Posterior cingulate gyrus (tissue), 11 donors: ENCODE measurements around the gene WBP2.
"Not testable (repeated sequence)": the region's sequence is repeated elsewhere in the genome, so short reads cannot be mapped to it uniquely, and the experiment has no call there.

Experiments
- DNase-seq, 10 donors: peaks; one replicate each; pipeline versions ENCODE4 v3.0.0 to v3.0.0-alpha.2; 2020 to 2021; ENCODE audit warnings: mixed read lengths in 3 of 10
- intact Hi-C: fragments of 100-400 bp; cut with DNase I; formaldehyde crosslinking; loops from one replicate; pipeline ENCODE4 v1.15.1; 2023

WBP2 gene

GRCh38 chr17:75821552-75821951 lies 33.6 kb downstream of the WBP2 start:
- intact Hi-C loops, result no loop called here
- no peak for DNase-seq

DNA sequence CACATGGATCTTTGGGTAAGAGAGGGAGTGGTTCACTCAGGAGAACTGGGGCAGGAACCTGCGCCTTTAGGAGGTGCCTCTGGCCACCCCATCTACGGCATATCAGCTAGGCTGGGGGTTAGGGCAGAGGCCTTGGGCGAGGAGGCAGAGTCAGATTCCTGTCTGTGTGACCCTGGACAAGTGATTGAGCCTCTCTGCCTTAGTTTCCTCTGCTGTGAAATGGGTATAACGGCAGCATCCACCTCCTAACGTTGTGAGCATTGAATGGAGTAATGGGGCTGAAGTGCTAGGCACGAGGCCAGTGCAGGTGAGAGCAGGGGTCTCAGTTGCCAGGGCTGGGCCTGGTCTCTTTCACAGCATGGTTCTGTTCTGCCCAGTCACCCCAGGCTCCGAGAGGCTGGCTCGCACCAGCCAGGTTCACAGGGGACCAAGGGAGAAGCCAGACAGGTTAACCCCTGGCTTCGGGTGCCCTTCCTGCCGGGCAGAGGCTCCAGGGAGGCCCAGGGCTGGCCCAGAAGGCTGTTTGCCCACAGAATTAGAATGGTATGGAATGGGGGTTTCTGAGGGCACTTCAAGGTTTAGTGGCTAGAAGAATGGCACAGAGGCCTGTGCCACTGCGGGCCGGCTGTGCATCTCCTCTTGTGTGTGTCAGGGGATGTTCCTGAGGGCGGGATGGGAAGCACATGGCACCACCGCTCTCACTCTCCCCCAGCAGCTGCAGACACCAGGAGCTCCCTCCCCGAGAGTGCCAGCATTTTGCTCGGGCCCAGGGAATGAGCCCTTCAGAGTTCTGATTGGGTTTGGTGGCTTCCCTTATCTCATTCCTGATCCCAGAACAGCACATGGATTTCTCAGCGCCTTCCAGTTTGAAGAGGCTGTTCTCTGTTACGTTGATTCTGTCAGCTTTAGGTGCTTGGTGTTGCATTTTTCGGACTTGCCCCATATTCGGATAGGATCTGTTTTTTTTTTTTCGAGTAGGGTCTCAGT lies 34.7 kb downstream of the WBP2 start:
- DNase-seq, result no peak
- intact Hi-C loops, result no loop called here

DNA sequence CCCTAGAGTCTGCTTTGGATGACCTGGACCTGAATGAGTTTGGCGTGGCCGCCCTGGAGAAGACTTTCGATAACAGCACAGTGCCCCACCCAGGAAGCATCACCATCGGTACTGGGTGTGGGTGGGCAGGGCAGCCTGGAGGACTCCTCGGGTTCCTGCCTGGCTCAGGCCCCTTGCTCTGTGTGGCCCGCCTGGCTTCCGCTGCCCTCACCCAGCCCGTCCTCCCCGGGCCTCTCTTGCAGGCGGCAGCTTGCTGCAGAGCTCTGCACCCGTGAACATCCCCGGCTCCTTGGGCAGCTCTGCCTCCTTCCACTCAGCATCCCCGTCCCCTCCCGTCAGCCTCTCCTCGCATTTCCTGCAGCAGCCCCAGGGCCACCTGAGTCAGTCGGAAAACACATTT lies 35.5 kb downstream of the WBP2 start:
- intact Hi-C loops, result no loop called here

DNA sequence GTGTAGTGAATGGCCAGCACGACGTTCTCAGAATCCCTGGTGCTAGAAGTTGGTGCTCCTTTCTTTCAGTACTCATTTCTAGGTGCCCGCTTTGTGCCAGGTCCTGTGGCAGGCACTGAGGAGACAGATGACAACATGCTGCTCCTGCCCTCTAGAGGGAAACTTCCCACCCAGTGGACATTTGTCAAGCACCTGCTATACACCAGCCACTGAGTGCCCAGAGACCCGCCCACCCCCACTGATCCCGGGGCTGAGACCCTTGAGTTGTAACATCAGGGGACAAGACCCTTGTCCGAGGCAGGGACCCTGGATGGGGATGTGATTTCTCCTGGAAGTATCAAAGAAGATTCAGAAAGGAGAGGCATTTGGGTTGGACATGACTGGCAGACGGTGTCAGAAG lies 36.0 kb downstream of the WBP2 start:
- no peak for DNase-seq
- intact Hi-C loops, result no loop called here

More for the DNA sequence above, 35.5 kb downstream of the WBP2 start:
- DNase-seq, result no peak

DNA sequence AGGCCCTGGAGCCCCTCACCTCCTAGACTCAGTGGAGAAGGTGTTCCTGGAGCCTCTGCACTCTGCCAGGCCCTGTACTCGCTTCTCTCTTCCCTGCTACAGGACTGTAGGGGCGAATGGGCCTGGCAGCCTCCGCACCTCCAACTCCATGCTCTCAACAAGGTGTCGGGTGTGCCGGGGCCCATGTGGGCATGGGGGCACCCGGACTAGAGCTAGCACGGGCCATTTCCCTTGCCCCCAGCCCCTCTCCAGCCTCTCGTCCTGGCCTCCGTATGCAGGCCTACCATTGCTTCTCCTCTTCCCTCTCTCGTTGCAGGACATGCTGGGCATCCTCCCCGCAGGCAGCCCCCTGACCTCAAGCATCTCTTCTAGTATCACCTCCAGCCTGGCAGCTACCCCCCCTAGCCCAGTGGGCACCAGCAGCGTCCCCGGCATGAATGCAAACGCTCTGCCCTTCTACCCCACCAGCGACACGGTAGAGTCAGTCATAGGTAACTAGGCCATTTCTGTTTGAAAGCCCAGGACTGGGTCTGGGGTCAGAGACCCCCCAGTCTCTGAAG lies 36.7 kb downstream of the WBP2 start:
- DNase-seq, result no peak
- intact Hi-C loops, result no loop called here

DNA sequence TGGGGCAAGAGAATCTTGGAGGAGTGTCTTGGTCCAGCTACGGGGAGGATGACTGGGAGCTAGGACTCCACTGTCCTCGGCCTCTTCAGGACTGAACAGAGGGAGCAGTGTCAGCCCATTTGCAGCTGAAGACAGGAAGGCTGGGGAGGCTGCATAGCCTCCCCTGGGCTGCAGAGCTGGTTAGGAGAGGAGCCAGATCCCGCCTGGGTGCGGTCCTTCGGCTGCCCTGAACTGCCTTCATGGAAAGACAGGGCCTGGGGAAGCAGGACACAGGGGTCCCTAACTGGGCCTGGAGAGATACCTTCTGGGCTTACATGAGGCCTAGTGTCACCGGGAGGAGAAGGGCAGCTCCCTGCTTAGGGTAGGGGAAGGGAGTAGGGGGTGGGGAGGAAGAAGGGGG lies 37.6 kb downstream of the WBP2 start:
- intact Hi-C loops, result no loop called here
- peak in 1 of 10 donors; percentile 54 for DNase-seq

DNA sequence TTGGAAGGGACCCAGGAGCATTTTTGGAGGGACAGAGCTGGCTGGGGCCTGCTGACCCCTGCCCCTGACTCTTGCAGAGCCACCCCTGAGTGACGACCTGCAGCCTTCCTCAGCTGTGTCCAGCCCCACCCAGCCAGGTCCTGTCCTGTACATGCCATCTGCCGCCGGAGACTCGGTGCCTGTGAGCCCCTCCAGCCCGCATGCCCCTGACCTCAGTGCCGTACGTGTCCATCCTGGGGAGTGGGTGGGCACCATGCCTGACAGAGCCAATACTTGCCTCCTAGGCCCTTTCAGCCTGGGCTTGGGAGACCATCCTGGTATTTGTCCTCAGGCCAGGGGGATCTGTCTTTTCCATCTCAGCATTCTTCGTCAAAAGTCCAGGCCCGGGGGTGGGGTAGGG lies 38.4 kb downstream of the WBP2 start:
- DNase-seq, result peak in 2 of 10 donors; percentile 51 to 85
- intact Hi-C loops, result no loop called here

DNA sequence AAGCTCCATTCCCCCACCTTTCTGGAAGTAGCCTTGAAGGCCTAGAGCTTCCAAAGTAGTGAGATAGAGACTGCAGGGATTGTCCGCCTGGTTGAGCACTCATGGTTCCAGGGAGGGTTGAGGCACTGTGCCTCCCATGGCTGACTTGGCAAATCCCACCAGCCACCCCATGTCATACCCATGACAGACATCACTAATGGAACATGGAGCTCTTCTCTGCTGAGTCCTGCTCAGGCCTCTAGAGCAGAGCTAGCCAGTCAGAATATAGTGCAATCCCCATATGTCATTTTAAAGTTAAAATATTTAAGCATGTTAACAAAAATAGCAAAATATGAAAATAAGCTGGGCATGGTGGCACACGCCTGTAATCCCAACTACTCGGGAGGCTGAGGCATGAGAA lies 39.7 kb downstream of the WBP2 start:
- no peak for DNase-seq
- intact Hi-C loops, result no loop called here

- intact Hi-C loops, result no loop called here
- peak in 3 of 10 donors; percentile 48 to 79 (median 58) for DNase-seq
Measured at GRCh38 chr17:75814900-75815373, 40.2 kb downstream of the WBP2 start.

GRCh38 chr17:75814021-75814395 lies 41.1 kb downstream of the WBP2 start:
- DNase-seq, result peak in 3 of 10 donors; percentile 17 to 52 (median 18)
- intact Hi-C loops, result no loop called here

- intact Hi-C loops, result no loop called here
- DNase-seq, result peak in 3 of 10 donors; percentile 37 to 76 (median 69)
Measured at GRCh38 chr17:75813081-75814020, 41.8 kb downstream of the WBP2 start.

DNA sequence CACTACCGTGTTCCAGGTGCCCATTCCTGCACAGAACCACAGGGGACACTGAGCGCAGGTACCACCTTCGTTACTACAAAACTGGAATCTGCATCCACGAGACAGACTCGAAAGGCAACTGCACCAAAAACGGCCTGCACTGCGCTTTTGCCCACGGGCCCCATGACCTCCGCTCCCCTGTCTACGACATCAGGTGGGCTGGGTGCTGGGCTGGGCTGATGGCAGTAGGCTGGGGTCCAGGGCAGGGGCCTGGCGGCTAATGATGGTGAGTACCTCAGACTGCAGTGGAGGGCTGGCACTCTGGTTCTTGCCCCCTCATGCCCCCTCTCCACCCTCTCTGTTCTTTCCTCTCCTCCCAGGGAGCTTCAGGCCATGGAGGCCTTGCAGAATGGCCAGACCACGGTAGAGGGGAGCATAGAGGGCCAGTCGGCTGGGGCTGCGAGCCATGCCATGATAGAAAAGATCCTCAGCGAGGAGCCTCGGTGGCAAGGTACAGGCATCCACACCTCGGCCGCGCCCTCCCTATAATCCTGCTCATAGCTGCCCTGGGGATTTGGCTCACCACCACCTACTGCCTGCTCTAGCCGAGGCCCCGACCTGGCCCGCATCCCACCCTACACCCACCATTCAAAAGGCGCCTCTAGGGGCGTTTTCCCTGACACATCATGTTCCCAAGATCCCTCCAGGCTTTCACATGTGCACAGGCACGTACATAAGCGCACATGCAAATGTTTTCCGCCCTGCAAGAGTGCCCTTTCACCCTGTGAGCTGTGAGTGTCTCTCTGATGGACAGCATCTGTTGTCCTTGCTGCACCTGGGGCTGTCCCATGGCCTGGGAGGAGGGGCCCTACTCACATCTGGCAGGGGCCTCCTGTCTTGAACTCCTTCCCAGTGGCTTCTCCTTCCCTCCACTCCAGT lies 42.8 kb downstream of the WBP2 start:
- intact Hi-C loops, result no loop called here
- peak in 3 of 10 donors; percentile 60 to 81 (median 77) for DNase-seq

GRCh38 chr17:75811174-75811573 lies 44.0 kb downstream of the WBP2 start:
- intact Hi-C loops, result no loop called here
- DNase-seq, result peak in 3 of 10 donors; percentile 43 to 55 (median 47)

DNA sequence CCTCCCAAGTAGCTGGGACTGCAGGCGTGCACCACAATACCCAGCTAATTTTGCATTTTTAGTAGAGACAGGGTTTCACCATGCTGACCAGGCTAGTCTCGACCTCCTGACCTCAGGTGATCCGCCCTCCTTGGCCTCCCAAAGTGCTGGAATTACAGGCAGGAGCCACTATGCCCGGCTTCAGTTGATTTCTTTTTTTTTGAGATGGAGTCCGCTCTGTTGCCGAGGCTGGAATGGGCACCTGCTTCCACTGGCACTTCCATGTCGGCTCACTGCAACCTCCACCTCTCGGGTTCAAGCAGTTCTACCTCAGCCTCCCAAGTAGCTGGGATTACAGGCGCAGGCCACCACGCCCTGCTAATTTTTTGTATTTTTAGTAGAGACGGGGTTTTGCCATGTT lies 44.4 kb downstream of the WBP2 start:
- peak in 3 of 10 donors; percentile 15 to 30 (median 20) for DNase-seq
- intact Hi-C loops, result not testable (repeated sequence)

DNA sequence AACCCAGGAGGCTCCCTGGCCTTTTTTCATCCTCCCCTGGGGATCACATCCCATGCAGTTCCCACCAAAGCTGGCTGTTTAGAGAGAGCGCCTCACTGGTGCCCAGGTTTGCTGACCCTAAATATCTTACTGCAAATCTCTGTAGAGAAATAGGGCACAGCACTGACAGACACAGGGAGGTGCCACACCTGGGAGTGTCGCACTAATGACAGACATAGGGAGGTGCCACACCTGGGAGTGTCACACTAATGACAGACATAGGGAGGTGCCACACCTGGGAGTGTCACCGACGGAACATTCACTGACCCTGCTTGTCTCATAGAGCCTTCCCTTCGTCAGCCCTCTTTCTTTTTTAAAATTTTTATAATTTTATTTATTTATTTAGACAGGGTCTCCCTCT lies 44.9 kb downstream of the WBP2 start:
- intact Hi-C loops, result no loop called here
- DNase-seq, result peak in 2 of 10 donors; percentile 17 to 20

DNA sequence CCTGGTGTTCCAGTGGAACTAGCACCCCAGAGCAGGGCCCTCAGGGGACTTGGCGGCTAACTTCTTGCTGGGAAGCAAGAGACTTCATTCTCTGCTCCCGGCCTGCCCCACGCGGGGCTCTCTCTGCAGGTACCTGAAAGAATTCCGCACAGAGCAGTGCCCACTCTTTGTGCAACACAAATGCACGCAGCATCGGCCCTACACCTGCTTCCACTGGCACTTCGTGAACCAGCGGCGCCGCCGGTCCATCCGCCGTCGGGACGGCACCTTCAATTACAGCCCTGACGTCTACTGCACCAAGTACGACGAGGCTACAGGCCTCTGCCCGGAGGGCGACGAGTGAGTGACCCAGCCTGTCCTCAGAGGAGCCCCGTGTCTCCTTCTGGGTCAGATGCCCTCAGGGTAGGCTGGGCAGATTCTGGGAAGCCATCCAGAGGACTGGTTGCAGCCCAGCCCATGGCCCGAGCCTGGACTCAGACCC lies 45.5 kb downstream of the WBP2 start:
- intact Hi-C loops, result no loop called here
- DNase-seq, result peak in 3 of 10 donors; percentile 57 to 75 (median 68)

GRCh38 chr17:75808905-75809621 lies 46.1 kb downstream of the WBP2 start:
- peak in 3 of 10 donors; percentile 55 to 66 (median 61) for DNase-seq
- intact Hi-C loops, result no loop called here

DNA sequence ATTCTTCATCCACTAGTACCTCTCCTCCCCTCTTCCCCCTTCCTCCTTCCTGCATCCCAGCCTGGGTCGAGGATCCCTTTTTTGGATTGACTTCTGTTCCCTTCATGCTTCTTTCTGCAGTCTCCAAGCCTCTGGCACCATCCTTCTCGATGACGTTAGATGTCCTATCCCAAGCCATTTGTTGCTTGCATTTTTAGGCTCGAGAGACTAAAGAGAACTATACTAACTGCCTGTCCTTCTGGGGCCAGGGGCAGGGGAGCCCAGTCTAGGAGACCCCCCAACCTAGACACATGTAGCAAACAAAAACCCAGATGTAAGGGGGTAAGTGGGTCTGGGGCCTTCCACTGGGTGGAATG lies 46.6 kb downstream of the WBP2 start:
- intact Hi-C loops, result no loop called here
- DNase-seq, result peak in 1 of 10 donors; percentile 32

- DNase-seq, result peak in 1 of 10 donors; percentile 44
- intact Hi-C loops, result no loop called here
Measured at GRCh38 chr17:75807861-75808260, 47.3 kb downstream of the WBP2 start.
